HG02885 (cell line): Measurements from ENCODE around the gene ZNF565.
"Not testable (repeated sequence)": the region's sequence is repeated elsewhere in the genome, so short reads cannot be mapped to it uniquely, and the experiment has no call there.

Experiments
- ATAC-seq: cut with Tn5 transposase; IDR thresholded peaks from one replicate; pipeline ENCODE4 v1.9.1; 2021; ENCODE audit warnings: mild to moderate bottlenecking; ENCODE audit not compliant: unreplicated experiment, poor library complexity

Gene ZNF565

DNA sequence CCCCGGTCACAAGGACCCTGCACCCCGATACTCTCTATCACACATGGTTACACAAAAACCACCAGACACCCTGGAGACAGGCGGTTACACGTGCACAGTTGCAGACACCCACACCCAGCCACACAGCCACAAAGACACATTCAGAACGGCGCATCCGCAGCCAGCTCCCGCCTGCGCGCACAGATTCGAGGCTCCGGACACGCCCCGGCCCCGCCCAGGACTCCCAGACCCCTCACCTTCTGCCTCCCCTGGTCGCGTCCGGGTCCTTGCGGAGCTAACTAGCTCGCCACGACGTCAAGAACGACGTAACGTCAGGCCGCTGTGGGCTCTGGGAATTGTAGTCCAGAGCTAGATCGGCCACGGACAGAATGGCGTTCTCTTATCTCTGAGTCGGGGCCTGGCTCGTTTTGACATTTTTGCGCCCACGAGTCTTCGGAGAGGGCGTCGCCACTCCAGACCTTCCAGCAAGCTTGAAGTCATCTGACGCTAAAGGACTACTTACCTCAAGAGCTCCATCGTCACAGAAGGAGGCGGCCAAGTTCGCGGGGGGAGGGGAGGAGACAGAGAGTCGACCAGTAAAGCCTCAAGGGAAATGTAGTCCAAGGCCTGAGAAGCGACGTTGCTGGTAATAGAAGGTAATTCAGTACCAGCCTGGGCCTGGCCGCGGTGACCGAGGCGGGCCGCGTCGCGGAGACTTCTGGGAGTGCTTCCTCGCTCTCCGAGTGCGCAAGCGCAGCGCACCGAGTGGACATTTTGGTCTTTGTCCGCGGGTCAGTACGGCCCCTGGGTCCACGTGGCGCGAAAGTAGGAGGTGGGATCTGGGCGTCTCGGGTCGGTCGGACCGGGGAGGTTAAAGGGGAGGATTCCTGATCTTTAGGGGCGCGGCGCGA, at the start of gene ZNF565, which contains the start of gene ZNF146:
ZNF565 (minus strand) TSS at position 280 of the 890 bp plus-strand sequence. CDS start 12,680 bp downstream, outside the sequence.
ZNF146 (plus strand) TSS at position 721 of the 890 bp plus-strand sequence. CDS start 21,335 bp downstream, outside the sequence.
- ATAC-seq, result peak; percentile 91

DNA sequence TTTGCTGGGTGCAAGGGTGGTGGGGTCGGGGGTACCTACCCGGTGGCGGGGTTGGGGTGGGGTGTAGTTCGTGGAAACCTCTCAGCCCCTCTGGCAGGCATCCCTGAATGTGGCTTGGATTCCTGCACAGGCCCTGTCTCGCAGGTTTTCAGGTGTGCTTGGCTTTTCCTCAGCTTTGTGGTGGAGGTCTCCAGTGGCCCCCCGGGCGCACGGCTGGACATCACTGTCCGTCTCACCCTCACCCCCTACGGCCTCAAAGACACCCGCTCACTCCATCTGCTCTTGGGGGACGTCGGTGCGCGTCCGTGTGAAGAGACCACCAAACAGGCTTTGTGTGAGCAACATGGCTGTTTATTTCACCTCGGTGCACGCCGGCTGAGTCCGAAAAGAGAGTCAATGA, 44.7 kb upstream of the ZNF565 start:
- no peak for ATAC-seq

DNA sequence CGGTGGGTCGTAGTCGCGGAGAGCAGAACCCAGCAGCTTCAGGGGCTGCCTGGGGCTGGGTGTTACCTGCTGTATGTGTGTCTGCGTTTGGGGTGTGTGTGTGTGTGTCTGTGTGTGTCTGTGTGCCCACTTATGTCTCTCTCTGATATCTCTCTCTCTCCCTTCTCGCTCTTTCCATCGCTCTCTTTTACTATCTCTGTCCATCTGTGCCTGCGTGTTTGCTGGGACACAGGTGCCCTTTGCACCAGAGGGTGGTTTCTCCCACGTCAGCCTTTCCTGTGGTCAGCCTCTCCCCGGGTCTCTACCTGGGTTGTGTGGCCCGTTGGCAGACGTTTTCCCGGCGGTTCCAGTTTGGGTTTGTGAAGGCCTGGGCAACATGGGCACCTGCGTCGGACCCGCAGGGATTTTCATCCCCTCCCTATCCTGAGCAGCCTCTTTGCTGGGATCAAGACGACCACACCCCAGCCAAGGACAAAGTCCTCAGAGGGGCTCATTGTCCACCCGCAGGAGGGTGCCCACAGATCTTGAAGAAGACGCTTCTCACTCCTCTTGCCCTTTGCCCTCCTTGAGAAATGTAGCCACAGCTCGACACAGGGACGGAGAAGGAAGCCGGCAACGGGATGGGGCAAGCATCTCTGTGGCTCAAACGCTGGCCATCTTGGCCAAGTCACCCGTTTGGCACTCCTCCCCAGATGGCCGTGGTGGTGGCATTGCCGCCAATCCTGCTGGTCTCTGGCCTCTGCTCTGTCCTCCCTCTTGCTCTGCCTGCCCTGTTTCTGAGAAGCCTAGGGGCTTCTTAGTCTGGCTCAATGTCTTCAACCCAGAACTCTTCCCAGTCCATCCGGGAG, 43.8 kb upstream of the ZNF565 start:
- no peak for ATAC-seq

GRCh38 chr19:36257520-36257876, 43.0 kb upstream of the ZNF565 start:
- ATAC-seq, result no peak

DNA sequence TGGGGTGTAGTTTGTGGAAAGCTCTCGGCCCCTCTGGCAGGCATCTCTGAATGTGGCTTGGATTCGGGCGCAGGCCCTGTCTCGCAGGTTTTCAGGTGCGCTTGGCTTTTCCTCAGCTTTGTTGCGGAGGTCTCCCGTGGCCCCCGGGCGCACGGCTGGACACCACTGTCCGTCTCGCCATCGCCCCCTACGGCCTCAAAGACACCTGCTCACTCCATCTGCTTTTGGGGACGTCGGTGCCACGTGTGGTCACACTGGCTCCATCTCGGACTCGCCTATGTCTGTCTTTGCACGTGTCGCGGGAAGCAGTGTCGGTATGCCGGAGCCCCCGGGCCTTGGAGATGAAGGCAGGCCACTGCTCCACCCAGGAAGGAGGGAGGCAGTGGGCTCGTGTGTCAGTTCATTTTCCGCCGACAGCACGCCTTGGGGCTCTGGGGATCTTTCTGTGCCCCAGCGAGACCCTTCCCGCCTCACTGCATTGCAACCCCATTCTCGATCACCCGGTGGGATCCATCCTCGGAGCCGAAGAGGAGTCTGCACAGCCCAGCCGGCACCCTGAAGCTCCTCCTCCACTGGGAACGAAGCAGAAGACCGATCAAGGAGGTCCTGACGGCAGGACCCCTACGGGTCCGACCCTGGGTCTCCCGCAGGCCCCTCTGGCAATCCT, 42.5 kb upstream of the ZNF565 start:
- ATAC-seq, result no peak

DNA sequence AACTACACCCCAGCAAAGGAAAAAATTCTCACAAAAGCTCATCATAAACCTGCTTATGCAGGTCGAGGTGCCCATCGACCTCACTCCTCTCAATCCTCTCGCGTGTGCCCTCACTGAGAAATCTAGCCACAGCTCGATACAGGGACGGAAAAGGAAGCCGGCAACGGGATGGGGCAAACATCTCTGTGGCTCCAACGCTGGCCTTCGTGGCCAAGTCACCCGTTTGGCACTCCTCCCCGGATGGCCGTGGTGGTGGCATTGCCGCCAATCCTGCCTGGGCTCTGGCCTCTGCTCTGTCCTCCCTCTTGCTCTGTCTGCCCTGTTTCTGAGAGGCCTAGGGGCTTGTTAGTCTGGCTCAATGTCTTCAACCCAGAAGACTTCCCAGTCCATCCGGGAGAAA, 41.6 kb upstream of the ZNF565 start:
- no peak for ATAC-seq

DNA sequence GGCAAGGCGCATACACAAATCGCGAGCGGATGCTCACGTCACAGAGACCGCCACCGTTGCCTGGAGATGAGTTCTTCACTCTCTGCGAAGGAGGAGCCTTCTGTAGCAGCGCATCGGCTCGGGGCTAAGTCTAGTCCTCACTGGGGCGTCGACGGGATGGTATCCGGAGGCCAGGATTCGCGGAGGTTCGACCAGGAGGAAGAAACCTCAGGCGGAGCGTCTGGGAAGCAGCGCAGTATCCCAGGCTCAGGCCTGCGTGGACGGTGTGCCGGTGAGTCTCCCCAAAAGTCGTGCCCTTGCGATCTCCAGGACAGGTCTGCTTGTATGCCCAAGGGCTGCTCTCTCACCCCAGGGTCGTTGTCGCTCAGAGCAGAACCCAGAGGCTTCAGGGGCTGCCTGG, 40.9 kb upstream of the ZNF565 start:
- ATAC-seq, result no peak

DNA sequence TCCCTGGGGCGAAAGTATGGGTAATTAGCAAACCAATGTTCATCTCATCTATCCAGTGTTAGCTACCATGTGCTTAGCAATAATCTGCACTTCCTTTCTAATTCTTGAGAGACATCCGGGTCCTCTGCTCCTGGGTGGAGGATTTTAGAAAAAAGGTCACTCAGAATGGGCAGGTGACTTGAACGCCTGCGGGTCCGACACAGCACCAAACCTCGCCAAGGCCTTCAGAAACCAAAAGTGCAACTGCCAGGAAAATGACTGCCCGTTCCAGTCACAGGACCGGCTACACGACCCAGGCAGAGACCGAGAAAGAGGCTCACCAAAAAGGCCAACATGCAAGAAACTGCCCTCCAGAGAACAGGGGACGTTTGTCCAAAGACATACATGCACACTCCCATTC, 40.4 kb upstream of the ZNF565 start:
- ATAC-seq, result no peak

GRCh38 chr19:36252047-36252446, 37.6 kb upstream of the ZNF565 start:
- ATAC-seq, result no peak

GRCh38 chr19:36246006-36246481, 31.6 kb upstream of the ZNF565 start:
- no peak for ATAC-seq

DNA sequence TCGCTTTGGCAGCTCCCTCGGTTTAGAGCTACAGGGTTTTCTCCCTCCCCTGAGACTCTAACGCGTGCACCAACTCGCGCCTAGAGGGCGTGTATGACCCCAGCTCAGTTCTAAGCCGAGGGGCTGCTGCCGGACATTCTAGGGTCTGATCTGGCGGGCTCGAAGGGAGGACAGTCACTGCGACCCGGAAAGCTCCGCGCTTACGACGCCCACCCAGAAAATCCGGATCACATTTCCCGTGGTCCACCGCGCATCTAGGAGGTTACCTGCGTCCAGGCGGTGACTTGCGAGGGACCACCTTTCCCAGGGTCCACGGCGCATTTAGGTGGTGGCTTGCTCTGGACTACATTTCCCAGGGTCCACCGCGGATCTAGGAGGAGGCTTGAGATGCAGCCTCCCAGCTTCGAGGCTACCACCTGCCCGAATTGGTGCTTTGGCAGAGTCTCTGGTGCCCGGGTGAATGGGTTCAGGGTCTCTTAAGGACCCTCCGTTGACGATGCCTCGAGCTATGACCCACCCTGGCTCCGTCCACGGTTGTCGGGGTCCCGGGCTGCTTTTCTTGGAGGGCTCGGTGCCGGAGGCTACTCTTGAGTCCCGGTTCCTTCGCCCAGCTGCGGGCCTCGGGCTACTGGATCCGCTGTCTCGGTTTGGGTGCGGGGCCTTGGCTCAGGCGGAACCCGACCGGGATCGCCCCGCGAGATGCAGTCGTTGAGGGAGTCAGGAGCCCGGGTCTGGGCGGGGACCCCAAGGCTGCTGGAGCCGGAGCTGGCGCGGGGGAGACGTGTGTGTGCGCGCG, 30.9 kb upstream of the ZNF565 start:
- ATAC-seq, result no peak

DNA sequence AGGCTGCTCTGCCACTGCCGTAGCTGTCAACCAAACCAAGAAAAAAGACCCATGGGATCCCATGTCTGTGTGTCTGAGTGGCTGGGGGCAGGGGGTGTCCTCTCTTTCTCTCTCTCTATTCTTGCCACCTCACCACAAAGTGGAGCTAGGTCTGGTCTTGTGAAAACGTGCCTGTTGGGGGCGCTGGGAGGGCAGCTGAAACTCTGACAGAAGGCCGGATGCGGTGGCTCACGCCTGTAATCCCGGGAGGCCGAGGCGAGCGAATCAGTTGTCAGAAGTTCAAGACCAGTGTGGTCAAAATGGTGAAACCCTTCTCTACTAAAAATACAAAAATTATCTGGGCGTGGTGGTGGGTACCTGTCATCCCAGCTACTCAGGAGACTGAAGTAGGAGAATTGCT, 29.6 kb upstream of the ZNF565 start:
- no peak for ATAC-seq

- no peak for ATAC-seq
Observed at GRCh38 chr19:36236946-36237310, 22.5 kb upstream of the ZNF565 start.

DNA sequence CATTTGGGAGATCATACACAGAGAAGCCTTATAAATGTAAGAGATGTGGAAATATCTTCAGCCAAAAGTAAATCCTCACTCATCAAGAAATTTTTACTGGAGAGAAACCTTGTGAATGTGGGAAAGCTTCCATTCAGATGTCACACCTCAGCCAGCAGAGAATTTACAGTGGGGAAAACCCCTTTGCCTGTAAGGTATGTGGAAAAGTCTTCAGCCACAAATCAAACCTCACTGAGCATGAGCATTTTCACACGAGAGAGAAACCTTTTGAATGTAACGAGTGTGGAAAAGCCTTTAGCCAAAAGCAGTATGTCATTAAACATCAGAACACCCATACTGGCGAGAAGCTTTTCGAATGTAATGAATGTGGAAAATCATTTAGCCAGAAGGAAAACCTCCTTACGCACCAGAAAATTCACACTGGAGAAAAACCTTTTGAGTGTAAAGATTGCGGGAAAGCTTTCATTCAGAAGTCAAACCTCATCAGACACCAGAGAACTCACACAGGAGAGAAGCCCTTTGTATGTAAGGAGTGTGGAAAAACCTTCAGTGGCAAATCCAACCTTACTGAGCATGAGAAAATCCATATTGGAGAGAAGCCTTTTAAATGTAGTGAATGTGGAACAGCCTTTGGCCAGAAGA, 22.0 kb upstream of the ZNF565 start:
- ATAC-seq, result no peak

- ATAC-seq, result not testable (repeated sequence)
Observed at GRCh38 chr19:36233626-36234025, 19.2 kb upstream of the ZNF565 start.

DNA sequence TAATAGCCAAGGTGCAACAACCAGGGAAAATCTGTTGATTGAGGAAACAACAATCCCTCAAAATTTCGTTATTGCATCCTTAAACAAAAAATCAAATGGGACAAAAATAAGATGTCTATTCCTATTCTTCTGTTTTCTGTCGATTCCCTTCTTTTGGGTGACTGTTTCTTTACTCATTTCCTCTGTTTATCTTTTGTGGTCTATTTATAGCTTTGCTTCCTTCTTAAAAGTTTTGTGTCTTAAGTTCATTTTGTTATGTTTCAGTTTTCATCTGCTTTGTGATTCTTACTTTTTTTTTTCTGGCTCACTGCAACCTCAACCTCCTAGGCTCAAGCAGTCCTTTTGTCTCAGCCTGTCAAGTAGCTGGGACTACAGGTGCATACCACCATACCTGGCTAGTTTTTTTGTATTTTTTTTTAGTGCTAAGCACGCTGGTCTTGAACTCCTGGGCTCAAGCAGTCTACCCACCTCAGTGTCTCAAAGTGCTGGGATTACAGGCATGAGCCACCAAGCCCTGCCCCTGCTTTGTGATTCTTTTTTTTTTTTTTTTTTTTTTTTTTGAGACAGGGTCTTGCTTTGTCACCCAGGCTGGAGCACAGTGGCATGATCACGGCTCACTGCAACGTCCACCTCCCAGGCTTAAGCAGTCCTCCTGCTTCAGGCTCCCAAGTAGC, 10.9 kb upstream of the ZNF565 start:
- ATAC-seq, result no peak

- ATAC-seq, result no peak
Observed at GRCh38 chr19:36222503-36222902, 8.0 kb upstream of the ZNF565 start.

DNA sequence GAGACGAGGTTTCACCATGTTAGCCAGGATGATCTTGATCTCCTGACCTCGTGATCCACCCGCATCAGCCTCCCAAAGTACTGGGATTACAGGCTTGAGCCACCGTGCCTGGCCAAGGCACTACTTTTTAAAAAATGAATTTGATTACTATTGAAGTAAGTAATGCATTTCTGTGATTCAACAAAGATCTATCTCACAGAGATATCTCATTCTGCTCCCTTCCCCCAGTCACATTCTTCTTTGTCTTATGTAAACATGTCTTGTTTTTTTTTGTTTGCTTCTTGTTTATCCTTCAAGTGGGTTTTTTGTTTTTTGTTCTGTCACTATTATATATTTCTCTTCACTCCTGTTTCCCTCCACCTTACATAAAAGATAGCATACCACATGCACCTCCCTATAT, 7.0 kb upstream of the ZNF565 start:
- no peak for ATAC-seq
